Bronchus fibroblast of lung (primary cell): ENCODE measurements around the gene REXO5. TPM values are rescaled to one million over a fixed set of nuclear protein-coding genes. Genes with fewer than 3 reads are reported as not detected.

ENCODE experiments used
- total RNA-seq: library from RNA; depleted of rRNA; stranded (reverse); fragments of >200 nt; gene quantifications from 2 replicates; pipeline ENCODE4 v1.2.3, GENCODE V29; 2015

REXO5 gene, protein sequence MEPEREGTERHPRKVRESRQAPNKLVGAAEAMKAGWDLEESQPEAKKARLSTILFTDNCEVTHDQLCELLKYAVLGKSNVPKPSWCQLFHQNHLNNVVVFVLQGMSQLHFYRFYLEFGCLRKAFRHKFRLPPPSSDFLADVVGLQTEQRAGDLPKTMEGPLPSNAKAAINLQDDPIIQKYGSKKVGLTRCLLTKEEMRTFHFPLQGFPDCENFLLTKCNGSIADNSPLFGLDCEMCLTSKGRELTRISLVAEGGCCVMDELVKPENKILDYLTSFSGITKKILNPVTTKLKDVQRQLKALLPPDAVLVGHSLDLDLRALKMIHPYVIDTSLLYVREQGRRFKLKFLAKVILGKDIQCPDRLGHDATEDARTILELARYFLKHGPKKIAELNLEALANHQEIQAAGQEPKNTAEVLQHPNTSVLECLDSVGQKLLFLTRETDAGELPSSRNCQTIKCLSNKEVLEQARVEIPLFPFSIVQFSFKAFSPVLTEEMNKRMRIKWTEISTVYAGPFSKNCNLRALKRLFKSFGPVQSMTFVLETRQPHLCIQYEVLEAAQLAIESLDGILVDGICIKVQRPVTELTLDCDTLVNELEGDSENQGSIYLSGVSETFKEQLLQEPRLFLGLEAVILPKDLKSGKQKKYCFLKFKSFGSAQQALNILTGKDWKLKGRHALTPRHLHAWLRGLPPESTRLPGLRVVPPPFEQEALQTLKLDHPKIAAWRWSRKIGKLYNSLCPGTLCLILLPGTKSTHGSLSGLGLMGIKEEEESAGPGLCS
- total RNA-seq, result 8.9 and 10.4 TPM in 2 replicates

DNA sequence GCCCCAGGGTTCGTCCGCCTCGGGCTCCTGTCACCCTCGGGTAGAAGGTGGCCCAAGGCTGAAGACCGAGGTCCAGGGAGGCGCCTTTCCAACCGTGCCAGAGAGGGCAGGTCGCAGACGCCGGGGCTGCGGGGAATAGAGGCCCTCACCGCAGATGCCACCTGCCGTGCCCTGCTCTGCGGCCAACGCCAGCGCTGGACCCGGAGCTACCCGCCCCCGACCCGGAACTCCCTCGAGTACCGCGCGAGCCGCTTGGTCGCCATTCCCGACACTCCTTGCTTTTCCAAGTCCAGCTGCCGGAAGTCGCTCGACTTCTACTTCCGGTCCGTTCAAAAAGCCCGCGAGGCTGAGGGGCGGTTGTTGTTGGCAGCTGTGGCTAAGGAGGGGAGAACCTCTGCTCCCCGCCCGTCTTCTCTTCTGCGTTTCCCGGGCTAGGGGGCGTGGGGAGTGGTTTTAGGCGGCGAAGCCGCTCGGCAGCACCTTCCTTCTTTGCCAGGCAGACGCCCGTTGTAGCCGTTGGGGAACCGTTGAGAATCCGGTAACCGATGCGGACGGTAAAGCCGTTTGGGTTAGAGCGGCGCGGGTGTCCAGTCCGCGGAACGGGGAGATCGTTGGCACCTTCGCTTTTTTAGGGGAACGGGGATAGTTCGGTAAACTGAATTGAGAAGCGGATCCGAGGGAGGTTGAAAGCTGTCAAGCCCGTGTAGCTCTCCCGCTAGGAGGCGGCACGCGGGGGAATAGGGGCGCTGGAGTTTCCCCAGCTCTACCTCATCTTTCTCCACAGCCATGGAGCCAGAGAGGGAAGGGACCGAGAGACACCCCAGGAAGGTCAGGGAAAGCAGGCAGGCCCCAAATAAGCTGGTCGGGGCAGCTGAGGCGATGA lies at the start of gene REXO5, which contains the start of gene ERI2:
Gene REXO5 (plus strand): TSS at position 360 of the 883 bp plus-strand sequence. CDS start 427 bp downstream, at position 787.
Gene ERI2 (minus strand): TSS at position 305 of the 883 bp plus-strand sequence. CDS start 42 bp downstream, at position 263.

DNA sequence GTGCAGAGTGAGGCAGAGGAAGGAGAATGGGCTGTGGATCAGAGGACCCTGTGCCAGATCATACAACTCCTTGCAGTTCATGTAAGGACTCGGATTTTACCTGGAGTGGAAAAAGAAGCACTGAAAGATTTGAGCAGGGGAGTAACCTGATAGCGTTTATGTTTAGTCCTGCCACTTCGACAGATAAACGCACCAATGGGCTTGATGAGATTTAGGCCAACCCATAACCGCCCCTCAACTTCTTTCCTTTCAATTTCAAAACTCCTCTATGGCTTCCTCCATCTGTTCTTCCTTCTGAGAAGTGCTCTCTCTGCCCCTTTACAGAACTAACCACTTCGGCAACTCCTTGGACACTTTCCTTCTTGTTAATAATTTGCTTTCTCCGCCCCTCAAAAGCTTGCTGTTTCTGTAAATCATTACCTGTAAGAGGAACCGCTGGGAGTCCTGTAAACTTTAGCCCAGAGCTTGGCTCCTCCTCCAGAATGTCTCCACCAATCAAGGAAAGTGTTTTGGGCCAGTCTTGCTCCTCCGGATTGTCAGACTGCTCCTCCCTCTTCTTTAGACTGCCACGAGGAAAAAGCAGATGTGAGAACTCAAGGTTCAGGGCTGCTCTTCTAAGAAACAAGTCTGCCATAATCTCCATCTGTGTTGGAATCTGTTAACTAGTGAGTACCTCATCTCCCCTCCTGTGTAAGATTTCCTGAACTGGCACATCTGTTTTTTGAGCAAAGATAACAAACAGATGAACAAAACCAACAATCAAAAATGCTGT lies 42.7 kb upstream of the REXO5 start, which contains the start of gene ACSM3:
Gene ACSM3 (plus strand): TSS at position 554 of the 772 bp plus-strand sequence. CDS start 6,021 bp downstream, outside the sequence.

Other genes starting within 250 kb of the REXO5 start
- not detected in 2 replicates for gene ACSM2B, start 230.2 kb upstream of the REXO5 start, total RNA-seq
- gene ACSM1, start 108.8 kb upstream of the REXO5 start, total RNA-seq, result not detected in 2 replicates
- gene THUMPD1, start 64.7 kb upstream of the REXO5 start, total RNA-seq, result 44.4 and 53.1 TPM in 2 replicates
- gene ACSM3, start 42.5 kb upstream of the REXO5 start, total RNA-seq, result 0.17 and 0.45 TPM in 2 replicates
- 18.7 and 20.2 TPM in 2 replicates for gene ERI2, start 55 bp upstream of the REXO5 start, total RNA-seq
- gene DCUN1D3, start 93.8 kb downstream of the REXO5 start, total RNA-seq, result 9.1 and 11.1 TPM in 2 replicates
- 52.2 and 86.6 TPM in 2 replicates for gene LYRM1, start 94.2 kb downstream of the REXO5 start, total RNA-seq